Neutrophil (primary cell): ENCODE data around the gene CRAMP1.

ENCODE experiments used
- H3K27ac ChIP-seq: fragments of 200-600 bp; sonication (generic); 2 replicates; pipeline ENCODE4 v1.5.1; 2016; ENCODE audit warnings: mild to moderate bottlenecking, moderate library complexity
- H3K27me3 ChIP-seq: fragments of 200-600 bp; sonication (generic); 2 replicates; pipeline ENCODE4 v1.6.0; 2016; ENCODE audit warnings: mild to moderate bottlenecking
- H3K36me3 ChIP-seq: fragments of 200-600 bp; sonication (generic); 2 replicates; pipeline ENCODE4 v1.5.1; 2017
- H3K4me1 ChIP-seq, 2 experiments: fragments of 200-600 bp in 1 of 2; sonication (generic) in 1 of 2; 1 replicate in 1 of 2; 2 replicates in 1 of 2; pipeline versions ENCODE4 v1.5.1 to v1.6.1; 2013 to 2016; ENCODE audit warnings: low read depth in 1 of 2, low read length in 1 of 2, mild to moderate bottlenecking in 1 of 2, moderate library complexity in 1 of 2; ENCODE audit not compliant: control insufficient read depth in 1 of 2, insufficient read depth in 1 of 2
- H3K4me3 ChIP-seq, 2 experiments: fragments of 200-600 bp in 1 of 2; sonication (generic) in 1 of 2; 1 replicate in 1 of 2; 2 replicates in 1 of 2; pipeline ENCODE4 v1.5.1; 2013 to 2016; ENCODE audit warnings: low read depth in 1 of 2, low read length in 1 of 2, mild to moderate bottlenecking in 1 of 2, moderate library complexity in 1 of 2
- H3K9me3 ChIP-seq: fragments of 200-600 bp; sonication (generic); 2 replicates; pipeline ENCODE4 v1.5.1; 2016
- CTCF ChIP-seq: fragments of 200-600 bp; sonication (generic); IDR thresholded peaks from 2 replicates; pipeline ENCODE4 v1.5.1; 2016; ENCODE audit warnings: antibody characterized with exemption

CRAMP1 gene

GRCh38 chr16:1673424-1674151, 61.4 kb downstream of the CRAMP1 start:
- no peak overlapping the region for H3K4me3 ChIP-seq
- H3K27me3 ChIP-seq, result no peaks in the 10 kb centered on the region
- peaks cover 74% of the 10 kb centered on the region for H3K36me3 ChIP-seq
- no peaks in the 10 kb centered on the region for H3K9me3 ChIP-seq
- no peak overlapping the region for H3K27ac ChIP-seq
- peaks cover 3 to 6% of the 10 kb centered on the region in 2 experiments for H3K4me1 ChIP-seq
- no peak for TF ChIP-seq CTCF

GRCh38 chr16:1674306-1674705, 62.1 kb downstream of the CRAMP1 start:
- Histone ChIP-seq H3K4me1 (peaks cover 9 to 11% of the 10 kb centered on the region in 2 experiments), H3K4me3 (no peak overlapping the region), H3K27ac (no peak overlapping the region), H3K27me3 (no peaks in the 10 kb centered on the region), H3K36me3 (peaks cover 67% of the 10 kb centered on the region), H3K9me3 (no peaks in the 10 kb centered on the region)
- TF ChIP-seq CTCF, result no peak

- Histone ChIP-seq H3K27me3 (no peaks in the 10 kb centered on the region), H3K27ac (no peak overlapping the region), H3K4me1 (peaks cover 9 to 11% of the 10 kb centered on the region in 2 experiments), H3K4me3 (no peak overlapping the region), H3K36me3 (peaks cover 60% of the 10 kb centered on the region), H3K9me3 (no peaks in the 10 kb centered on the region)
- no peak for TF ChIP-seq CTCF
Measured at GRCh38 chr16:1674751-1675664, 62.8 kb downstream of the CRAMP1 start.

GRCh38 chr16:1676661-1677060, 64.5 kb downstream of the CRAMP1 start:
- Histone ChIP-seq H3K9me3 (no peaks in the 10 kb centered on the region), H3K27ac (no peak overlapping the region), H3K36me3 (peaks cover 43% of the 10 kb centered on the region), H3K4me3 (no peak overlapping the region), H3K27me3 (no peaks in the 10 kb centered on the region), H3K4me1 (peaks cover 9 to 11% of the 10 kb centered on the region in 2 experiments)
- no peak for TF ChIP-seq CTCF

- peaks cover 9 to 11% of the 10 kb centered on the region in 2 experiments for H3K4me1 ChIP-seq
- H3K27ac ChIP-seq, result no peak overlapping the region
- H3K4me3 ChIP-seq, result peak overlapping the region in 1 of 2 experiments; percentile 75
- peaks cover 36% of the 10 kb centered on the region for H3K36me3 ChIP-seq
- TF ChIP-seq CTCF, result no peak
- no peaks in the 10 kb centered on the region for H3K9me3 ChIP-seq
- H3K27me3 ChIP-seq, result no peaks in the 10 kb centered on the region
Measured at GRCh38 chr16:1677339-1677738, 65.2 kb downstream of the CRAMP1 start.
